ENCODE measurements around the gene RAD9A.
A peak's percentile ranks its signal among the peaks of the same experiment; 100 is the strongest.

Gene RAD9A

DNA sequence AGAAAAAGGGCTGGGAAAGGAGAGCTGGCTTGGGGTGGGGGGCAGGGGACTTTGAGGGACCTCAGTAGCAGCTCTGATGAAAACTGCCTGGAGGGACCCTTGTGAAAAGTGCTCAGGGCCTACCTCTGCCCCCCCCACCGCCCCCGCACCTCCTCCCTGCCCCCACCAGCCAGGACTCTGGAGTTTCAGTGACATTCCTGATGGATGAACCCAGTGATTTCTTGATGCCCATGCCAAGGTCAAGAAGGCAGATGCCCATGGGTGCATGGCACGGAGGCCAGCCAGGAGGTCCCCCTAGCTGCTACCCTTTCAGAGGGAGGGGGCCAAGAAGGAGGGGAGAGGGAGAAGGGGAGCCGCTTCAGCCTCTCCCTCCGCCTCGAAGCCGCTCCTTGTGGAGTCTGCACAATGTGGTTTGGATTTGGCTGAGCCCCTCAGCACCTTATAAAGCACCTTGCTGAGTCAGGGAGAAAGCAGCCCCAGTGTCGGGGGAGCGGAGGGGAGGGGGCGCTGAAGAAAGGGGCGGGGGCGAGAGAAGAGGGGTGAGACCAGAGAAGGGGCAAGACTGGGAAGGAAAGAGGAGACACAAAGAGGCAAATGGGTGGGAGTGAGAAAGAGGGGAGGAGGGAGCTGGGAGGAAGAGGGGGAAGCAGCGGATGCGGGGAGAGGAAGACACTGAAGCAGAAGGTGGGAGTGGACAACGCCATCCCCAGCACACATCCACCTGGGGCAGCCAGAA, 16.3 kb upstream of the RAD9A start:
- no peak for DNase-seq

DNA sequence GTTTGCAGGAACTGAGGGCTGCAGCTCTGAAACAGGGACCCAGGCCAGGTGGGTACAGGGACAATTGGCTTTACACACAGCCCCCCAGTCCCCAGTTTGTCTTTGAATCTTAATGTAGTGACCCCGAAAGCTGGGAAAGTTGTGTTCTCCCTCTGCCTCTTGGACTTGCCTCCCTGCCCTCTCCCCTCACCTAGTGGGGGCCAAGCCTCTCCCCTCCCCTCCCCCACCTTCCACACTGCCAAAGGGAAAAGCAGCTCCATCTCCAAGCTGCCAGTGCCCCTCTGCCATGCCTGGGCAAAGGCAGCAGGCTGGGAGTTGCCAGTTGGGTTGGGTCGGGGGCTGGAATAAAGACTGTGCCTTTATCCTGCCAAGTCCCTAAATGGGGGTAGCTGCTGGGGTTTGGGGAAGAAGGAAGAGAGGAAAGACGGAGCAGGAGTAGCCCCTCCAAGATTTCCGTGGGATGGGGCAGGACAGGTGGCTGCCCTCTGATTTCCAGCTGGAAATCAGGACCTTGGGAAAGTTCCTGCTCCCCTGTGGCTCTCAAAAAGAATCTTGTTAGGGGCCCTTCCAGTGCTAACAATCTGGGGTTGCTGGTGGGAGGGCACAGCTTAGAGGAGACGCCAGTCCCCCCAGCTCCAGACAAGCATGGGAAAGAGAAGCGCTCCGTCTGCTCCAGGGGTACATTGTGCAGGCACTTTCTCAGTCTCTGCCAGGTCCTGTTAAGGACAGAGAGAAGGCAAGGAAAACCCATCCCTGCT, 15.5 kb upstream of the RAD9A start:
- DNase-seq: no peak

DNA sequence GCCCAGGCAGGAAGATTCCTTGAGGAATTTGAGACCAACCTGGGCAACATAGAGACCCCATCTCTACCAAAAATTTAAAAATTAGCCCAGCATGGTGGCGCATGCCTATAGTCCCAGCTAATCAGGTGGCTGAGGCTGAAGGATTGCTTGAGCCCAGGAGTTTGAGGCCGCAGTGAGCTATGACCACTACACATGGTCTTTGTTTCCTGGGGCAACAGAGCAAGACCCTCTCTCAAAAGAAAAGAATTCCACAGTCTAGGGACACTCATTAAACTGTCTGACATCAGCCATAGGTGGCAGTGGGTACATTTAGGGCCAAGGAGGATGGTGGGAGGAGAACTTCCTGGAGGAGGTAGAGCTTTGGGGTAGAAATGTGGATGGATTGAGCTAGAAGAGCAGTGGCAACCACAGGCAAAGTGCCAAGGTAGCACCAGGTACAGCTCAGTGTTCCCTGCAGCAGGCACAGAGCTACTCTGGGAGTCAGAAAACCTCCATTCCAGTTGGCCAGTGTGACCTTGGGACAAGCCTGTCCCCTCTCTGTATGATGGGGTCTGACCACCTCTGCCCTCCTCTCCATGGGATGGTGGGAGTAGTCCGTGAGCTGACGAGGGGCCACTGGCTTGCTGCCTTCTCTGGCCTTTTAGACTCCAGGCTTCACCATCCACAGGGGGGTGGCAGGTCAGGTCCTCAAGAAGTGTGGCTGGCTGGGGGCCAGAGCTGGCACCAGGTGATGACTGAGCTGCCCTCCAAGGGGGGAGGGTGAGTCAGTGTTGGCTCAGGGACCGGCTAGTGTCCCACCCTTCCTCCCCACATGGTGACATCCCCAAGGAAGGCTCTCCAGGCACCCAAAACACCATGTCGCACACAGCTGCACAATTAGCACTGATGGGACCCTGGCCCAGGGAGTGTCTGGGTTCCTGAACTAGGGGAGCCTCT, 14.6 kb upstream of the RAD9A start:
- DNase-seq: no peak

DNA sequence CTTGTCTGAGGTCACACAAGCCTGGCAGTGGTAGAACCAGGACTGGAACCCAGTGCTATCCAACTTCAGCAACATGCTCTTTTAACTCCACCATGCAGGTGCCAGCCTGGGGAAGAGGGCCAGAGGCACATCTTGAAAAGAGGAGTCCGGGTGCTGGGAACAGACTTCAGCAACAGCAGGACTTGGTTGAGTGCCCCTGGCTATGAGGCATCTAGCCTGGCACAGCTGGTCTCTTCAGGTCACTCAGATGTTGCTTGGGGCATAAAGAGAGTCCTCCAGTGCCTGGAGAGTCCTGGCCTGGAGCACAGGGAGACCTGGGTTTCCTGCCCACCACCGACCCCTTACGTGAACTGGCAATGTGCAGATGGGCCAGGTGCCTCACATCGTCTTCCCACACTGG, 13.2 kb upstream of the RAD9A start:
- DNase-seq: no peak

DNA sequence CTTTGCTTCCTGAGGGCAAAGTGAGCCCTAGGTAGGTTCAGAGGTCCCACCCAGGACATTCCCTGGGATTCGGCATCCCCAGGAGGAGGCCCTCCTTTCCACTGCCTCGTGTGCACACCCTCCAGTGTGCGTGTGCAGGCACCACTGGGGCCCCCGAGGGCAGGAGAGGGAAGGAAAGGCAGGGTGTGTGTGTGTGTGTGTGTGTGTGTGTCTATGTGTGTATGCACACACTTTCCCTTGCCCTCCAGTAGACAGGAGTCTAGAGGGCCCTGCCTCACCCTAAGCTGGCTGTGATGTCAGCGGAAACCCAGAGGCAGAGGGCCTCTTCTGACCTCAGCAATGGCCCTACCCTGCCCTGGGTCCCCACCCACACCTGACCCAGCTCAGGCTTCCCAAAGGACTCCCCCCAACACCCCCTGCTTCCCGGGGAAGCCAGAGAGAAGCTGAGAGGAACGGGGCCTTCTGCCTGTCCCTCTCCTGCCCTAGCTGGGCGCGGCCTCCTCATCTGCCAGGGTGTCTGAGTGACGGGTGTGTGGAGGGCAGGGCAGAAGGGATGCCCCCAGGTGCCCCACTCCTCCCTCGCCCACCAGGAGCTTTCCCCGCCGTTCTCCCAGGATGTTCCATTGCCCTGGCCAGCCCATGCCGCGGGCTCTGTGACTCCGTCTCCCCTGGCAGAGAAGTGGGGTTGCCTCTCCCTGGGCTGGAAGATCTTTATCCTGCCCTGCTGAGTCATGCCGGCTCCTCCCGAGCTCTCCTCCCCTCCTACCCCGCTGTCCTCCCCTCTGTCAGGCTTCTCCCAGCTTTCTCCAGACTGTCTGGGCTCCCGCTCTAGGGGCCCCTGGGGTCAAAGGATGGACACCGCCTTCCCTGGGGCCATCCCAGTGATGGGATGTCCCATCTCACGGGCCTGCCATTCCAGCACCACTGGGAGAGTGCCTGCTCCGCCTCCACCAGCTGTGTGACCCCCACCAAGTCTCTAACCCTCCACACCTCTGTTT, 12.4 kb upstream of the RAD9A start:
- peak; percentile 66 for DNase-seq

DNA sequence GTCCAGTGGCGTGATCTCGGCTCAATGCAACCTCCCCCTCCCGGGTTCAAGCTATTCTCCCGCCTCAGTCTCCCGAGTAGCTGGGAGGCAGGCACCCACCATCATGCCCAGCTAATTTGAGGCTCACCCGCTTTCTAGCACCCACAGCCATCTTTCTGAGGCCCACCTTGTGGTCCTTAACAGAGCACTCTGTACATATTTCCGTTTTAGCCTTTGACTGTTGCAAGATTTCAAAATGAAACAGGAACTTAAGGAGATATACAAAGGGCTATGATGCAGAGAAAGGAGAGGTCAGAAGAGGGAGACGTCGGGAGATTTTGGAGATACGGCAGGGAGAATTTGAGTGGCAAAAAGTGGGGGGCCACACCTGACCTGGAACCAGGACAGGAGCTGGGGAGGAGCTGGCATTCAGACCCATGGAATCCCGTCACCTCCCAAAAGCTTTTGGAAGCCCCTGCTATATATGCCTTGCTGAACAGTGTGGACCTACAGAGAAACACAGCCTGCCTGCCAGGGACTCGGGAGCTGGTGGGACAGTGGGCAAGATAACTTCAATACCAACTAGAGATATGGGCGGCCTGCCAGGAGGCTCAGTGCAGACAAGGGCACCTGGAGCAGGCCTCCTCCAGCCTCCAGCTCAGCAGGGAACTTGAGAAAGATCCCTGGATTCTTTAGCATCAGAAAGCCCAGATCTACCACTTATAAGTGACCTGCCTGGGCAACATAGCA, 10.4 kb upstream of the RAD9A start:
- DNase-seq: no peak

DNA sequence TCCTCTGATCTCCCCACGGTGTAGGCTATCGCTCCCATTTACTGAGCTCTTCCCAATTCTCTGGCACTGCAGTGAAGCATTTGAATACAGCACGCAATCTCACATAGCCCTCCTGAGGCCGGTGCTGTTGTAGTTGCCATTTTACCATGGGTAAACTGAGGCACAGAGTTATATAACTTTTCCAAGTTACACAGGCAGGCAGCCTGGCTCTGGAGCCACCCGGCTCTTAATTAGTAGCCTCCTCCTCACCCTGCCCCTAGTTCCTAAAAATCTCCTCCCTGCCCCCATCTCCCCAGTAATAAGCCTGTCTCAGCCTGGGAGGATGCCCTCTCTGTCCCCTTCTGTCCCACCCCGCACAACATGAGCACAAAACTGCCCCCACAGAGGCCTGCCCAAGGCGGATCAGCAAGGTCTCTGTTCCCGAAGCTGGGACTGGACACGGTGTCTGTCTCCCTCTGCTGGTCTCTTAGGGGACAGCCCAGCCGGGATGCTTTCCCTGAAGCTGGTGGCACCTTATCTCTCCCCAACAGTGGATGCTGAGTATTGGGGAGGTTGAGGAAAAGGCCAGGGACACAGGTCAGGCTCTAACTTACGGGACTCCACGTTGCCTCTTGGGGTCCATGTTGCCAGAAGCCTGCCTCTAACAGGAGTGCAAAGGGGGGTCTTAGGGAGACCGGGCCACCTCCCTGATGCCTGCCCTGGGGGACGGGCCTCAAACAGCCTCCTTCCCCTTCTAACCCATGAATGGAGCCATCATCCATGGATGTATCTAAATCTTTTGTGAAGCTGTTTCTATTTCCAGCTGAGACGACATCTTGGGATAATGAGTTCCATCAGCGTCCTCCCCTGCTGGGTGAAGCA, 9.3 kb upstream of the RAD9A start:
- peak; percentile 58 for DNase-seq

DNA sequence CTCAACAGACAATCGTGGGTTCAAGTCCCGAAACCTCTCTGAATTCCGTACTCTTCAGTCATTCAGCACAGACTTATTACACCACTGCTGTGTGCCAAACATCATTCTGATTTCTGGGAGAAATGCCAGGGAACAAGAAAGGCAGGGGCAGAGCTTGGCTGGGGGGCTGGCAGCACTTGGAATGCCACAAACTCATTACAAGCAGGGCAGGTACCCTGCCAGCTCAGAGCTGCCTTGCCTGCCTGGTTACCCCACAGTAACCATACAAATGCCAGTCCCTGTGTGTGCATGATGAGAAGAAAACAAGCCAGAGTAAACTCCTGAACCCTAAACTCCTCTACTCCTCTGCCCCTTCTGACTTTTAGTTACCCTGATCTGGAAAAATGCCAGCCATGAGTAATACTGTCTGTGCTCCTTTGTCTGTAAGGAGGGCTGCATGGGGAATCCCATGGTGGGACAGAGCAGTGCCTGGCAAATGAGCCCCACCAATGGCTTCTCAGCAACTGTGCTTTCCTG, 6.9 kb upstream of the RAD9A start:
- DNase-seq: peak; percentile 80

DNA sequence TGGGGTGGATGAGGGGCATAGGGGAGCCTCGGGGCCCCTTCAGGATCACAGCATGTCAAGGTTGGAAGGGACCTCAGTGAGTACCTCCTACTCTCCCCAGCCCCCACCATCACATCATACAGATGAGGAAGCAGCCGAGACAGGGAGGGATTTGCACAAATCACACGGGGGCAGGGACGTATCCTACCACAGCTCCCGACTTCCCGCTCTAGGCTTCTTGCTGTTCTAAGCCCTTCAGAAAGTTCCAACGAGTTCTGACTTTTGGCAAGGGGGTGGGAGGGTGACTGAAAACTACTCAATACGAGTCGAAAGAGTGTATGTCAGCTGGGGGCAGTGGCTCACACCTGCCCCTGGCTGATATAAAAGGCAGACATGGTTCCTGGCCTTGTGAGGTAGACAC, 4.7 kb upstream of the RAD9A start:
- DNase-seq: no peak

DNA sequence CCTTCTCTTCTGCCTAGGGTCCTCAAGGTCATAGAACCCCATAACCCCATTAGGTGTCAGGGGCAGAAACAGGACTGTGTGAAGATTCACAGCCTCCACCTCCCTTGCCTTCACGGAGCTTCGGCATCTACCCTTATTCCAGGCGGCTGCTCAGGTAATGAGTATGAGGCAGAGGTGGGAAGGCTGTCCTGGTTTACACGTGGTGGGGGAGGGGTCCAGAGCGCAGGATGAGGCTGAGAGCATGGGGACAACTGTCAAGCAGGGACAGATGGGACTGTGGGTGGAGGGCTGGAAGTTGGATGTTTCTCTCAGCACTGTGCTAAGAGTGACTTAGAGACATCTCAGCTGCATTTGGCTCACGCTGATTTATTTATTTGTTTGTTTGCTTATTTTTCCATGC, 4.3 kb upstream of the RAD9A start:
- no peak for DNase-seq

DNA sequence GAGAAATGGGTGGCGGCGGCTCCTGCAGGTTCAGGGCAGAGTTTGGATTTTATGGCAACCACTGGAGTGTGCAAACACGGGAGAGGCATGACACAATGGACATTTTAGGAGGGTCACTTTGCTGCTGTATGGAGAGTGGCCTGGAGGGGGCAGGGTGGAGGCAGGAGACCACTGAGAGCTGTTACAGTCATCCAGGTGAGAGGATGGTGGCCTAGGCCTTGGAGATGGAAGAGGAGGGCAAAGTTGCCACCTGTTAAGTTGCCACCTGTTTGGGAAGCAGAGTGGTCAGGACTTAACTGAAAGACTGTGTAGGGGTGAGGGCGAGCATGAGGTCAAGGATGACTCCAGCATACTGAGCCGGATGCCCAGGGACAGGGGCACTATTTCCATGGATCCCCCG, 2.3 kb upstream of the RAD9A start:
- DNase-seq: no peak

DNA sequence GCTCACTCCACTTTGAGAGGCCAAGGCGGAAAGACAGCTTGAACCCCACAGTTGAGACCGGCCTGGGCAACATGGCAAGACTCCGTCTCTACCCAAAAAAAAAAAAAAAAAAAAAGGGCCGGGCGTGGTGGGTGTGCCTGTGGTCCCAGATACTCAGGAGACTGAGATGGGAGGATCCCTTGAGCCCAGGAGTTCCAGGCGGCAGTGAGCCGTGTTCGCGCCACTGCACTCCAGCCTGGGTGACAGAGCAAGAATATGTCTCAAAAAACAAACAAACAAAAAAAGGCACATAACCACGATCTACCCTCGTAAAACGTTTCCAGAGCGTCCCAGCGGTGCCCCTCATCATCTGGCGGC, 861 bp upstream of the RAD9A start:
- DNase-seq: no peak

DNA sequence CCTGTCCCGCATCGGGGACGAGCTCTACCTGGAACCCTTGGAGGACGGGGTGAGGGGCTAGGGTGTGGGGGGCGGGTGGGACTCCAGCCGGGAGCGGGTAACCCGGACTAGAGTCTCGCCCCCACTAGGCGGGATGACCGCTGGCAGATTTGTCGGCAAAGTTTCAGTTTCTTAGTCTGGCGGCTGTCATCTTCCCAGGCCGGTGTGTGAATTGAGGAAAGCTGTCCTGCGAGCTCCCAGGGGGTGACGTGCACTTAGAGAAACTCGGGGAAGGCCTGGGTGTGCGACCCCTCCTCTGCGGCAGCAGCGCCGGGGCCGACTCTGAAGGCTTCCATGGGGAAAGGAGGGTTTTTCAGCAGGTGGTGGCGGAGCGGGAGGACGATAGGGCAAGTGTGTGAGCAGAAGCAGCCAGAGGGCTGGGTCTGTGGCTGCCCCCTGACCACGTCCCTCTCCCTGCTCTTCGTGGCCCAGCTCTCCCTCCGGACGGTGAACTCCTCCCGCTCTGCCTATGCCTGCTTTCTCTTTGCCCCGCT, 463 bp downstream of the RAD9A start:
- DNase-seq: no peak

DNA sequence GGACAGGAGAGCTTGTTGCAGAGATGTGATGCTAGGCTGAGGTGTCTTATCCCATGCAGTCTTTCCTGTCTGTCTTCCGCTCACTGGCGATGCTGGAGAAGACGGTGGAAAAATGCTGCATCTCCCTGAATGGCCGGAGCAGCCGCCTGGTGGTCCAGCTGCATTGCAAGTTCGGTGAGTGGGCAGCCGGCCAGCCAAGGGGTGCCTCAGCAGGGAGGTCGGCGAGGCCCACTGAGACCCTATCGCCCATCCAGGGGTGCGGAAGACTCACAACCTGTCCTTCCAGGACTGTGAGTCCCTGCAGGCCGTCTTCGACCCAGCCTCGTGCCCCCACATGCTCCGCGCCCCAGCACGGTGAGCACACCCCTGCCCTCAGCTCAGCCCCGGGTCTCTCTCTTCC, 1.7 kb downstream of the RAD9A start:
- DNase-seq: no peak

DNA sequence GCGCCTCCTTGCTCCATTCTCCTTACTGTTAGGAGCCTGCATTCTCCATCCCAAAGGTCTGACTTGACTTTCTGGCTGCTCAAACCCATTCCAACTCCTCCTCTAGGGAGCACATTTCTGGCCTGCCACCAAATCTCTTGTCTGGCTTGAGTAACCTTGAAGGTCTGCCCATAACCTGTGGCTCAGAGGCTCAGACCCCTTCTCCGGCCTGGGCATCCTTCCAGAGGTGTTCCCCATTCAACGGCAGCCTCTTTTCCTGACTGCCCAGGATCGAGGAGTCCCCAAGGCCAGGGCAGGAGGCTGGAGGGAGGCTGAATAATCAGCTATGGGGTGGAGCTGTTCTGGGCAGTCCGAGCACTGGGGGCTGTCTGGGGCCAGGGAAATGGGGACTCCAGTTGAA, 2.2 kb downstream of the RAD9A start:
- DNase-seq: no peak

DNA sequence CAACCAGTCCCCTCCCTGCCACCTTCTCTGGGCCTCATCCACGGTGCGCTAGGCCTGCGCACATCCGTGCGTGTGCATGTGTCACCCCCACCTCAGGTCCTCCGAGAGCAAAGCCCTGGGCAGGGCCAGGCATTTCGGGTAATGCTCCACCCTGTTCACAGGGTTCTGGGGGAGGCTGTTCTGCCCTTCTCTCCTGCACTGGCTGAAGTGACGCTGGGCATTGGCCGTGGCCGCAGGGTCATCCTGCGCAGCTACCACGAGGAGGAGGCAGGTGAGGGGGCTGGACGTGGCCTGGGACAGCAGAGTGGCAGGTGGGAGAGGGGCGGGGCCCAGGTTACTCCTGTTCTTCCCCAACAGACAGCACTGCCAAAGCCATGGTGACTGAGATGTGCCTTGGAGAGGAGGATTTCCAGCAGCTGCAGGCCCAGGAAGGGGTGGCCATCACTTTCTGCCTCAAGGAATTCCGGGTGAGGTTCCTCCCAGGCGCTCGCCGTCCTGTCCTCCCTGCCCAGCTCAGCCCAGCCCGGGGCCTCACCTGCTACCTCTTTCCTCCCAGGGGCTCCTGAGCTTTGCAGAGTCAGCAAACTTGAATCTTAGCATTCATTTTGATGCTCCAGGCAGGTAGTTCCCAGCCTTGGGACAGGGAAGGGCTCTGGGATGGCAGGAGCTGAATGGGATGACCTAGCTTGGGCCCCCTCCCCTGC, 3.9 kb downstream of the RAD9A start:
- DNase-seq: no peak

DNA sequence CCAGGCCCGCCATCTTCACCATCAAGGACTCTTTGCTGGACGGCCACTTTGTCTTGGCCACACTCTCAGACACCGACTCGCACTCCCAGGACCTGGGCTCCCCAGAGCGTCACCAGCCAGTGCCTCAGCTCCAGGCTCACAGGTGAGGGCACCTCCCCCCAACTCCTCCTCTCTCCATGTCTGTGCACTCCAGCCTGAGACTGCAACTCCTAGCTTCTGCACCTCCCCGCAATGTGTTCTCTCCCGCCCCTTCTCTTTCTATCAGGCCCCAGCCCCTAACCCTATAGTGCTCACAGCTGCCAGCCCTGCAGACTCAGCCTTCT, 4.4 kb downstream of the RAD9A start:
- no peak for DNase-seq

DNA sequence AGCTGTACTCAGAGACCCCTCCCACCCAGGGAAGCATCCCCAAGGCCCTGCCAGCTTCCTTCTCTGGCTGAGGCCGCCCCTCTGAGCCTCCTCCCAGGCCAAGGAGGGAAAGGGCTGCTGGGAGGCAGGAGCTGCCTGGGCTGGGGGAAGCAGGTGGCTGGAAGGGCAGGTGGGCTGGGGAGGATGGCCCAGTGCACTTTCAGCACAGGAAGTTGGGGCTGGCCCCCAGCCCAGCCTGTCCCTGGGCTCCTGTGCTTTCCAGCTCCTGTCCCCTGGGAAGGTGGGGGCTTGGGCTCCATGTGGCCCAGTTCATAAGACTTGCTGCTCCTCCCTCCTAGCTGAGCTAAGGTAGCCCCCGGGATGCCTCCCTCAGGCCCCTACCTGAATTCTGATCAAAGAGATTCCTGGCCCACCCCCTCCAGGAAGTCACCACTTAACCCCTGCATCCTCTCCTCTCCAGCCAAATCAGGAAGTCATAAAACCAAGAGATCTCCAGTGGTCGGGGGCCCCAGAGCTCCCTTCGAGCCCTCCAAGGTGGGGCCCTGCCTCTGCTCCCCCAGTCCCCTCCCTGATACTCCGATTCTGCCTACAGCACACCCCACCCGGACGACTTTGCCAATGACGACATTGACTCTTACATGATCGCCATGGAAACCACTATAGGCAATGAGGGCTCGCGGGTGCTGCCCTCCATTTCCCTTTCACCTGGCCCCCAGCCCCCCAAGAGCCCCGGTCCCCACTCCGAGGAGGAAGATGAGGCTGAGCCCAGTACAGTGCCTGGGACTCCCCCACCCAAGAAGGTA, 5.0 kb downstream of the RAD9A start:
- DNase-seq: no peak

DNA sequence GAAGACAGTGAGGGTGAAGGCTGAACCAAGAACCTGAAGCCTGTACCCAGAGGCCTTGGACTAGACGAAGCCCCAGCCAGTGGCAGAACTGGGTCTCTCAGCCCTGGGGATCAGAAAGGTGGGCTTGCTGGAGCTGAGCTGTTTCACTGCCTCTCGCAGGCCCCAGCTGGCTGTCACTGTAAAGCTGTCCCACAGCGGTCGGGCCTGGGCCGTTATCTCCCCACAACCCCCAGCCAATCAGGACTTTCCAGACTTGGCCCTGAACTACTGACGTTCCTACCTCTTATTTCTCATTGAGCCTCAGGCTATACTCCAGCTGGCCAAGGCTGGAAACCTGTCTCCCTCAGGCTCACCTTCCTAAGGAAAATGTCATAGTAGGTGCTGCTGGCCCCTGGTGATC, 5.8 kb downstream of the RAD9A start:
- no peak for DNase-seq
